ENCODE results near the gene SOAT1. TPM values are rescaled to one million over a fixed set of nuclear protein-coding genes. Genes with fewer than 3 reads are reported as not detected.
"Not testable (repeated sequence)": the region's sequence is repeated elsewhere in the genome, so short reads cannot be mapped to it uniquely, and the experiment has no call there.

The SOAT1 gene
- total RNA-seq, 2 donors from 2014 or later, result 7.9 to 10.8 TPM

- Histone ChIP-seq H3K4me1 (no peaks in the 10 kb centered on the region), H3K27ac (no peak overlapping the region), H3K27me3 (no peaks in the 10 kb centered on the region), H3K36me3 (no peaks in the 10 kb centered on the region), H3K9me3 (no peaks in the 10 kb centered on the region), H3K4me3 (no peak overlapping the region)
- DNase-seq (ENCODE audit: low spot score), result no peak
- no peak for TF ChIP-seq CTCF (IDR thresholded peaks at IDR 0.05)
These were observed 31.4 kb upstream of the SOAT1 start for GRCh38 chr1:179262183-179262582.

GRCh38 chr1:179263121-179263520, 30.5 kb upstream of the SOAT1 start:
- Histone ChIP-seq H3K36me3 (no peaks in the 10 kb centered on the region), H3K27ac (no peak overlapping the region), H3K9me3 (no peaks in the 10 kb centered on the region), H3K27me3 (no peaks in the 10 kb centered on the region), H3K4me1 (no peaks in the 10 kb centered on the region), H3K4me3 (no peak overlapping the region)
- no peak for TF ChIP-seq CTCF (IDR thresholded peaks at IDR 0.05)
- DNase-seq (ENCODE audit: low spot score), result no peak

- no peak for TF ChIP-seq CTCF (IDR thresholded peaks at IDR 0.05)
- H3K36me3 ChIP-seq, result no peaks in the 10 kb centered on the region
- H3K9me3 ChIP-seq, result no peaks in the 10 kb centered on the region
- H3K27me3 ChIP-seq, result no peaks in the 10 kb centered on the region
- no peak overlapping the region for H3K27ac ChIP-seq
- no peaks in the 10 kb centered on the region for H3K4me1 ChIP-seq
- DNase-seq (ENCODE audit: low spot score), result no peak
- H3K4me3 ChIP-seq, result no peak overlapping the region
These were observed 29.1 kb upstream of the SOAT1 start for GRCh38 chr1:179264507-179264906.

GRCh38 chr1:179269071-179269470, 24.5 kb upstream of the SOAT1 start:
- no peaks in the 10 kb centered on the region for H3K4me1 ChIP-seq
- H3K27ac ChIP-seq, result no peak overlapping the region
- DNase-seq (ENCODE audit: low spot score), result no peak
- H3K27me3 ChIP-seq, result no peaks in the 10 kb centered on the region
- no peak for TF ChIP-seq CTCF (IDR thresholded peaks at IDR 0.05)
- H3K36me3 ChIP-seq, result no peaks in the 10 kb centered on the region
- H3K4me3 ChIP-seq, result no peak overlapping the region
- H3K9me3 ChIP-seq, result no peaks in the 10 kb centered on the region

- H3K36me3 ChIP-seq; H3K4me3 ChIP-seq; H3K9me3 ChIP-seq; H3K4me1 ChIP-seq; H3K27ac ChIP-seq; DNase-seq (ENCODE audit: low spot score); H3K27me3 ChIP-seq: not testable (repeated sequence)
These were observed 19.2 kb upstream of the SOAT1 start for GRCh38 chr1:179274424-179274823.

GRCh38 chr1:179278920-179279319, 14.7 kb upstream of the SOAT1 start:
- TF ChIP-seq CTCF (IDR thresholded peaks at IDR 0.05), result no peak
- Histone ChIP-seq H3K27ac (no peak overlapping the region), H3K9me3 (peaks cover 0 to 9% of the 10 kb centered on the region in 2 donors), H3K4me3 (no peak overlapping the region), H3K4me1 (no peaks in the 10 kb centered on the region), H3K36me3 (no peaks in the 10 kb centered on the region), H3K27me3 (no peaks in the 10 kb centered on the region)
- DNase-seq (ENCODE audit: low spot score), result no peak

Data from right atrium auricular region (tissue), 2 donors.